Mucosa of stomach (tissue), 1 donor: ENCODE results near the gene DEGS2.

ENCODE experiments used
- H3K27me3 ChIP-seq: one replicate; pipeline ENCODE4 v1.7.0; 2013; ENCODE audit warnings: mild to moderate bottlenecking, low read length; ENCODE audit not compliant: control insufficient read depth, insufficient read depth
- H3K36me3 ChIP-seq: one replicate; pipeline ENCODE4 v1.7.0; 2013; ENCODE audit warnings: low read length; ENCODE audit not compliant: control insufficient read depth, insufficient read depth
- H3K4me1 ChIP-seq: one replicate; pipeline ENCODE4 v1.7.0; 2013; ENCODE audit warnings: mild to moderate bottlenecking, low read length; ENCODE audit not compliant: control insufficient read depth, insufficient read depth
- H3K4me3 ChIP-seq: one replicate; pipeline ENCODE4 v1.7.0; 2013; ENCODE audit warnings: low read length
- H3K9ac ChIP-seq: one replicate; pipeline ENCODE4 v1.7.0; 2013; ENCODE audit warnings: mild to moderate bottlenecking, low read length, moderate library complexity
- H3K9me3 ChIP-seq: one replicate; pipeline ENCODE4 v1.7.0; 2013; ENCODE audit warnings: mild to moderate bottlenecking, low read length, moderate library complexity; ENCODE audit not compliant: control insufficient read depth
- donor health status: Pancreatic carcinoma.

Gene DEGS2

DNA sequence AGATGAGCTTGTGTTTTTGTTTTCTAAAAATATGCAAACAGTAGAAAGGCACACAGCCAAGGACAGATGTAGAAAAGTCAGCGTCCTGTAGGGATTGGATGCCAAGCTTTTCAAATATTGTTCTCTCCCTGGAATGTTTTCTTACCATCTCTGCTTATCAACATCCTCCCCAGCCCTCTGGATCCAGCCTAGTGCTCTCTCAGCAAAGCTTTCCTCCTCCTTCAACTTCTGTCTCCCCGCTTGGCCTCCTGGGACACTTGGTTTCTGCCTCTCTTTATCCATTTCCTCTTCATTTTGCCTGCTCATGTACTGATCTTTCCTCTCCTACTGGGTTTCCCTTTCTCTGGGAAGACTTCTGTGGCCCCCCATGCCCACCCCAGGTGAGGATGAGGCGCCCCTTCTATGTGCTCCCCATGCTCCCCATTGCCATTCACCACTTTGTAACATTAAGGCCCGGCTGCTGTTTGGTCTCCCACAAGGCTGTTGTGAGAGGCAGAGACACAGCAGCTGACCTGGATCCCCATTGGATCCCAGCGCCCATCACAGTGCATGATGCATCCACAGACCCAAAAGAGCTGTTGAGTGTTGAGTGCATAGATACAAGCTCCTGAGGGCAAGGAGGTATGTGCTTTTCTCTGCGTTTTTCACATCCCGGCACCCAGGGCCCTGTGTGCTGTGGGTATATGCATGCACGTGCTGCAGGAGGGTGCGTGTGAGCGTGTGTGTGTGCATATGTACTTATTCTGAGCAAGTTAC is 56.0 kb downstream of the DEGS2 start:
- no peaks in the 10 kb centered on the region for H3K36me3 ChIP-seq
- H3K9me3 ChIP-seq = no peaks in the 10 kb centered on the region
- no peak overlapping the region for H3K4me3 ChIP-seq
- H3K4me1 ChIP-seq = peaks cover 9% of the 10 kb centered on the region
- no peaks in the 10 kb centered on the region for H3K27me3 ChIP-seq
- no peak overlapping the region for H3K9ac ChIP-seq

DNA sequence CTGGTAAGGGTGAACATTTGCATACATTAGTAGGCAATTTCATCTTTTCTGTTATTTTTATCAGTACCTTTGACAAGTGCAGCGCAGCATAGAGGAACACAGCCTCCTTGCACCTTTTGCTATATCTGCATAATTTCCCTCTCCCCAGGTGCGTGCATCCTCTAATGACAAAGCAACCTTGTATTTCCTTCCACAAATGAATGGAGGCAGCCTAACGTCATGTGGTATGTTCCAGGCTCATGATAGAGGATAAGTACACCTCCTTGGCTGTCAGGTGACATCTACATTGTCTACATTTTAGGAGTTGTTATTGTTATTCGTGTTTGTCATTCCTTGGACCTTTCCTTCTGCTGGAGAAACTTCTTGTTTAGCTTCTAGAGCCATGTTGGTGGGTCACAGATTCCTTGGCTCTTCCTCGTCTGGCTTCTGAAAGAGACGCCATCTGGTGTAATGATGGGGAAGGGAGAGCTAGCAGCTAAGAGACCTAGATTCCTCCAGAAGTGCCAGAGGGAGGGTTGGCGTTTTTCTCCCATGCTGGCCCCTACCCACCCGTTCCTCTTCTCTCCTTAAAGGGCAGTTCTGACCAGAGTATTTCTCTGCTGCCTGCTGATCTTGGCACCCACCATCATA is 57.2 kb downstream of the DEGS2 start:
- H3K36me3 ChIP-seq = no peaks in the 10 kb centered on the region
- H3K4me1 ChIP-seq = peaks cover 5% of the 10 kb centered on the region
- no peaks in the 10 kb centered on the region for H3K27me3 ChIP-seq
- no peak overlapping the region for H3K9ac ChIP-seq
- H3K9me3 ChIP-seq = no peaks in the 10 kb centered on the region
- H3K4me3 ChIP-seq = no peak overlapping the region

DNA sequence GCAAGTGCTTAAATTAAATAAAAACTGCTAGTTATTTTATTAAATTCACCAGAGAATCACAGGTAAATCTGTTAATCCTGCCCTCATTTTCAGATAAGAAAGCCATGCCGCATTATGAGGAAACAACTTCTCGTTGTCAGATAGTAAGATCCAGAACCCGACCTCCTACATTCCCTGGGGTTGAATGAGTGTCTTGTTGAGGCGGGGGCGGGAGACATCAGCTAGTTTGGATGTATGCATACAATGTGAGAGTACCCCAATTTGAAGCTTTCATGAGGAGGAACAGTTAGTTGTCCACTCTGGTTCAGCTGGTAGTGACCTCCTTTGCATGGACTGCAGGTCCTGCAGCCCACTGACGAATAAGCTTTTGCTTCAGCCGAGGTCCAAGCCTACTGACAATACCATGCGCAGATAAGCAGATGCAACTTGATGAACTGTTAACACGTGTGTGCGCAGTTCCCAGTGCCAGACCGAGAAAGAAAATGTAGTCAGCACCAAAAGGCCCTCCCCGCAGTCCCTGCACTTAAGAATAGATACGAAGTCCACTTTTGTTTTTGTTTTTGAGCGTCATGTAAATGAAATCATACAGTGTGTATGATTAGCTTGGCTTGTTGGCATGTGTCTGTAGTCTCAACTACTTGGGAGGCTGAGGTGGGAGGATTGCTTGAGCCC is 59.3 kb downstream of the DEGS2 start:
- no peaks in the 10 kb centered on the region for H3K27me3 ChIP-seq
- H3K4me3 ChIP-seq = no peak overlapping the region
- no peaks in the 10 kb centered on the region for H3K9me3 ChIP-seq
- no peak overlapping the region for H3K9ac ChIP-seq
- H3K36me3 ChIP-seq = no peaks in the 10 kb centered on the region
- H3K4me1 ChIP-seq = peaks cover 3% of the 10 kb centered on the region

DNA sequence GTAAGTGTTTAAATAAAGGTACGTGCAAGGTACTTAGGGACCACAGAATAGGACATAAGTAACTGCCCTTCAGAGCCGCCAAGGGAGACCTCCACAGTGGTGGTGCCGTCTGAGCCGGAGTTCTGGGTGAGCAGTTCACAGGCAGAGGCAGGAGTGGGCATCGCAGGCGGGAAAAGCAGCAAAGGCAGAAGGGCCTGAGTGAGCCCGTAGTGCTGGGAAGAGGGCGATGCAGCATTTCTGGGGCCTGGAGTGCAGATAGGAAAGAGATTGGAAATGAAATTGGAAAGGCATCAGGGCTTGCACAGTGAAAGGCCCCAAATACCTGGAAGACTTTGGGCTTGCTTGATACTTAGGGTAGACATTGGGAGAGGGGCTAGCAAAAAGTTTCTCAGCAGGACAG is 61.3 kb downstream of the DEGS2 start:
- H3K4me3 ChIP-seq = no peak overlapping the region
- H3K9ac ChIP-seq = no peak overlapping the region
- no peaks in the 10 kb centered on the region for H3K4me1 ChIP-seq
- no peaks in the 10 kb centered on the region for H3K27me3 ChIP-seq
- no peaks in the 10 kb centered on the region for H3K36me3 ChIP-seq
- H3K9me3 ChIP-seq = no peaks in the 10 kb centered on the region

DNA sequence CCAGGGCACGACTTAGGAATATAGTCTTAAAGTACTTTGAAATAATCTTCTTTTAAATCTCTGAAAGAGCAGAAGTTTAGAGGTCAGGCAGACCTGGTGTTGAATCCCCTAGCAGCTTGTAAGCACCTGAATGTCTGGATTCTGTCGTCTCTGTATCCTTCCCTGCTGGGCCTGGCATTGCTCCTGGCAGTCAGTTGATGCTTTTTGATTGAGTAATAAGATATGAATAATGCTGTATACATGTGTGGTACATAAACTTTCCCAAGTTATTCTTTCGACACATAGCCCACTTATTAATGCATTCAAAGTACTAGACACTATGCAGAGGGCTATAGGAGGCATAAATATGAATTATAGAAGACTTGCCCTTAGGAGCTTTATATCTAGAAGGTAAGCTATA is 62.8 kb downstream of the DEGS2 start:
- Histone ChIP-seq H3K9me3 (no peaks in the 10 kb centered on the region), H3K4me1 (no peaks in the 10 kb centered on the region), H3K27me3 (no peaks in the 10 kb centered on the region), H3K9ac (no peak overlapping the region), H3K36me3 (no peaks in the 10 kb centered on the region), H3K4me3 (no peak overlapping the region)
